Bronchial epithelial cell (primary cell): Measurements from ENCODE around the gene CADM1. TPM values are rescaled to one million over a fixed set of nuclear protein-coding genes. Genes with fewer than 3 reads are reported as not detected.

ENCODE experiments used
- DNase-seq: peaks from one replicate; pipeline ENCODE4 v3.0.0-alpha.2; 2010; ENCODE audit warnings: low read depth
- FAIRE-seq: peaks from 2 replicates; lab custom pipeline; 2011; peaks lifted over from hg19 to GRCh38; lab: Jason Lieb, UNC
- H3K27me3 ChIP-seq: 2 replicates; pipeline ENCODE4 v1.5.1; 2011; ENCODE audit warnings: low read length; ENCODE audit not compliant: control insufficient read depth, insufficient read depth
- H3K36me3 ChIP-seq: 2 replicates; pipeline ENCODE4 v1.5.1; 2011; ENCODE audit warnings: low read length; ENCODE audit not compliant: control insufficient read depth, insufficient read depth
- H3K4me3 ChIP-seq: 2 replicates; pipeline ENCODE4 v1.5.1; 2011; ENCODE audit warnings: mild to moderate bottlenecking, low read depth, low read length, control low read depth
- total RNA-seq: library from RNA; depleted of rRNA; stranded (reverse); fragments of >200 nt; gene quantifications from 2 replicates; pipeline ENCODE4 v1.2.1, GENCODE V29; 2014
- TF ChIP-seq, protein P1 (sequence below): IDR thresholded peaks from 2 replicates; pipeline ENCODE4 v1.5.1; 2011; ENCODE audit warnings: mild to moderate bottlenecking, moderate library complexity, low read length, control low read depth, inconsistent platforms; ENCODE audit not compliant: insufficient read depth, severe bottlenecking

Gene CADM1
- total RNA-seq, 1 donor from 2014 or later: 1.6 TPM

DNA sequence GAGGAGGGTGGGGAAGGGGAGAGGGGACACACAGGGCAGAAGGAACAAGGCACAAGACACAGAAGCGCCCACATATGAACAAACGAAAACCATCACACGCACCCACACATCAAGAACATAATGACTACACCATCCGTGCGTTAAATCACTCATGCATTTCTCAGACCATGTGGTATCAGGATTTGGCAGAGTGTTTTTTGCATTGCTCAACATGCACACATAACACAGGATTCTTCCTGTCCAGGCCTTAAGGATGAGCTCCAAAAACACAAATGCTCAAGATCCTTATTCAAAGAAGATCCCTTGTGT is 309.5 kb downstream of the CADM1 start:
- TF ChIP-seq, protein P1, sequence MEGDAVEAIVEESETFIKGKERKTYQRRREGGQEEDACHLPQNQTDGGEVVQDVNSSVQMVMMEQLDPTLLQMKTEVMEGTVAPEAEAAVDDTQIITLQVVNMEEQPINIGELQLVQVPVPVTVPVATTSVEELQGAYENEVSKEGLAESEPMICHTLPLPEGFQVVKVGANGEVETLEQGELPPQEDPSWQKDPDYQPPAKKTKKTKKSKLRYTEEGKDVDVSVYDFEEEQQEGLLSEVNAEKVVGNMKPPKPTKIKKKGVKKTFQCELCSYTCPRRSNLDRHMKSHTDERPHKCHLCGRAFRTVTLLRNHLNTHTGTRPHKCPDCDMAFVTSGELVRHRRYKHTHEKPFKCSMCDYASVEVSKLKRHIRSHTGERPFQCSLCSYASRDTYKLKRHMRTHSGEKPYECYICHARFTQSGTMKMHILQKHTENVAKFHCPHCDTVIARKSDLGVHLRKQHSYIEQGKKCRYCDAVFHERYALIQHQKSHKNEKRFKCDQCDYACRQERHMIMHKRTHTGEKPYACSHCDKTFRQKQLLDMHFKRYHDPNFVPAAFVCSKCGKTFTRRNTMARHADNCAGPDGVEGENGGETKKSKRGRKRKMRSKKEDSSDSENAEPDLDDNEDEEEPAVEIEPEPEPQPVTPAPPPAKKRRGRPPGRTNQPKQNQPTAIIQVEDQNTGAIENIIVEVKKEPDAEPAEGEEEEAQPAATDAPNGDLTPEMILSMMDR: no peak
- no peaks in the 10 kb centered on the region for H3K36me3 ChIP-seq
- DNase-seq (no peak), FAIRE-seq (peak; percentile 7)
- no peak overlapping the region for H3K4me3 ChIP-seq
- H3K27me3 ChIP-seq: no peaks in the 10 kb centered on the region

- Histone ChIP-seq H3K27me3 (no peaks in the 10 kb centered on the region), H3K4me3 (no peak overlapping the region), H3K36me3 (no peaks in the 10 kb centered on the region)
- TF ChIP-seq, protein P1: no peak
- DNase-seq: no peak
- FAIRE-seq: no peak
These were observed 310.1 kb downstream of the CADM1 start for GRCh38 chr11:115193914-115194801.

- FAIRE-seq (no peak), DNase-seq (no peak)
- TF ChIP-seq, protein P1: no peak
- no peak overlapping the region for H3K4me3 ChIP-seq
- H3K36me3 ChIP-seq: no peaks in the 10 kb centered on the region
- H3K27me3 ChIP-seq: no peaks in the 10 kb centered on the region
These were observed 312.5 kb downstream of the CADM1 start for GRCh38 chr11:115191761-115192160.

DNA sequence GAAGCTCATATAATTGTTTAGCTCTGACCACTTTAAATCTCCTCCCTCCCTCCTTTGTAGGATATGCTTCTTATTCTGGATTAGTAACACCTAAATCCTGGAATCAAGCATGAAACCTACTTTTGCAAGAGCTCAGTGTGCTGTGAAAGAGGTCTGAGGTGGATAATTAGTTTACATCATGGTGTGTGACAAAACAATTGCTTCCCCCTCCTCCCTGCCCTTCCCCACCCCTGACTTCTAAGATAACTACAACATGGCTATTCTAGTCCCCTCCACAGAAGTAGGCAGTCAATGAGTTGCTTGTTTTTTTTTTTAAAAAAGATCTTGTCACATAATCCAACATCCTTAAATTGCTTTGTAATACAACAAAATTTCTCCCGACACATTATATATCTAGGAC is 314.0 kb downstream of the CADM1 start:
- DNase-seq: no peak
- no peak overlapping the region for H3K4me3 ChIP-seq
- TF ChIP-seq, protein P1: no peak
- no peak for FAIRE-seq
- H3K36me3 ChIP-seq: no peaks in the 10 kb centered on the region
- H3K27me3 ChIP-seq: no peaks in the 10 kb centered on the region

- H3K27me3 ChIP-seq: no peaks in the 10 kb centered on the region
- FAIRE-seq (no peak), DNase-seq (no peak)
- no peaks in the 10 kb centered on the region for H3K36me3 ChIP-seq
- TF ChIP-seq, protein P1: no peak
- no peak overlapping the region for H3K4me3 ChIP-seq
These were observed 315.3 kb downstream of the CADM1 start for GRCh38 chr11:115188898-115189278.
